HG02970 (cell line): ENCODE results near the gene RASA3.

Experiments used
- ATAC-seq: cut with Tn5 transposase; IDR thresholded peaks from one replicate; pipeline ENCODE4 v1.9.1; 2021; ENCODE audit warnings: mild to moderate bottlenecking, moderate library complexity, moderate number of reproducible peaks; ENCODE audit not compliant: unreplicated experiment, low FRiP score

Gene RASA3

GRCh38 chr13:114059946-114060860 lies 72.2 kb downstream of the RASA3 start:
- no peak for ATAC-seq

- ATAC-seq = no peak
Measured at GRCh38 chr13:114059428-114059827, 73.0 kb downstream of the RASA3 start.

DNA sequence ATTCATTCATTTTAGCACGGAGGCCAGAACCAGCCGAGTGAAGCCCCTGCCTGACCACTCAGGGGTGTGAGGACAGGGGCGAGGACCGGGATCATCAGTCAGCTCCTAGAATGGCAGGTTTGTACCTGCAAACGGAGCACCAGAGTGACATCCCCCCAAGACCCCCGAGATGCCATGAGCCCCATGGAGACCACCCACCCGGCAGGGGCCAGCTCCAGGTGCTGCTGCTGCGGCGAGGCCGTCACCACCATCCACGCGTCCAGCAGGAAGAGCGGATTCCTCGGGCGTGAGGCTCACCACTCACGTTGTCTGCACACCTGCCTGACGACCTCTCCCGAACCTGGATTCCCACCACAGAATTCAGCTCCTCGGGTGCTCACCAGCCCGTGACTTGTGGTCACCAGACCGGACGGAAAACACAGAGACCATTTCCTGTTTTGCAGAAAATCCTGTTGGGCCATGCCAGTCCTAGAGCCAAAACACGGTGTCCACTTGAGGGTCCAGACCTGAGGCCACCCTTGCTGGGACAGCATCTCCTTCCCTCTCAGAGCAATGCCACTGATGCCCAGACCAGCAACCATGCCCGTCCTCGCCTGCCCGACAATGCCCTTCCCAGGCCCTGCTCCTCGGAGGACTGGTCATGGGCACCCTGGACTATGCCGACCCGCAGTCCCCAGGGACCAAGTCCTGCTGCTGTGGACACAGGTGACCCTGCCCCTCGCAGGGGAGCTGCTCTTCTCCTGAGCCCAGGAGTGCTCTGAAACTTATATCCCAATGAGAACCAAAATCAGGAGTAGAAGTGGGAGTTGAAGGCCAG lies 74.2 kb downstream of the RASA3 start:
- ATAC-seq = no peak

- ATAC-seq = no peak
Measured at GRCh38 chr13:114057166-114058050, 75.0 kb downstream of the RASA3 start.

- ATAC-seq = no peak
Measured at GRCh38 chr13:114056205-114057013, 76.0 kb downstream of the RASA3 start.

- no peak for ATAC-seq
Measured at GRCh38 chr13:114055766-114056165, 76.7 kb downstream of the RASA3 start.

GRCh38 chr13:114054830-114055439 lies 77.5 kb downstream of the RASA3 start:
- no peak for ATAC-seq

DNA sequence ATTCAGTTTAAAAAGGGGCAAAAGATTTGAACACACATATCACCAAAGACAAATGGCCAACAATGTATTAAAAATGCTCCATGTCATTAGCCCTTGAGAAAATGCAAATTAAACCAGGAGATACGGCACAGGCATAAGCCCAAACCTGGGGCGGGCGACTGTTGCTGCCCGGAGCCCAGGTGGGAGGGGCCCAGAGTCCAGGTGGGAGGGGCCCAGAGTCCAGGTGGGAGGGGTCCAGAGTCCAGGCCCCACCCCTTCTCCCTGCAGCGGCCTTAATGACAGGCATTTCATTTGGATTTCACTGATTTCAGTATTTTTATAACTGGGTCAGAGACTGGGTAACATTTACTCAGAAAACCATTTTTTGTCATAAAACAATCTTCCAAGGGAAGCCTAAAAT lies 78.2 kb downstream of the RASA3 start:
- no peak for ATAC-seq

- no peak for ATAC-seq
Measured at GRCh38 chr13:114053026-114053425, 79.4 kb downstream of the RASA3 start.

GRCh38 chr13:114050536-114051450 lies 81.6 kb downstream of the RASA3 start:
- ATAC-seq = no peak

DNA sequence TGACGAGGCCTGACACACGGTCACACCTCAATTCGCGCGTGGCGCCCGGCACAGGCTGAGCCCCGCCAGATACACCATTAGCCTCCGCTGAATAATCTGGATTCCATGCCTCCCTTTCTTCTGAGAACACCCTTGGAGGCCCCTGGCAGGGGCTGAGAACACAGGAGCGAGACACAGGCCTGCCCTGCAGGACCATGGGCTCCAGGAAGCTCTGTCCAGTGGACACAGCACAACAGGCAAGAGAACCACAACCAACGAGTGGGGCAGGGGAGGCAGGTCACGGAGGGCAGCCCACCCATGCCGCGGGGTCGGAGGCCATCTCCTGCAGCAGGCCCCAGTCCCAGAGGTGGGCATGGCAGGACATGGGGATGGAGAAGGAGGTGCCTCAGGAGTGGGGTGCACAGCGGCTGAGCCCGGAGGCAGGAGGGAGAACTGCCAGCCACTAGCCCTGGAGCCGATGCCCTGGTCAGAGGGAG lies 82.8 kb downstream of the RASA3 start:
- ATAC-seq = no peak

GRCh38 chr13:114049026-114049425 lies 83.4 kb downstream of the RASA3 start:
- no peak for ATAC-seq

DNA sequence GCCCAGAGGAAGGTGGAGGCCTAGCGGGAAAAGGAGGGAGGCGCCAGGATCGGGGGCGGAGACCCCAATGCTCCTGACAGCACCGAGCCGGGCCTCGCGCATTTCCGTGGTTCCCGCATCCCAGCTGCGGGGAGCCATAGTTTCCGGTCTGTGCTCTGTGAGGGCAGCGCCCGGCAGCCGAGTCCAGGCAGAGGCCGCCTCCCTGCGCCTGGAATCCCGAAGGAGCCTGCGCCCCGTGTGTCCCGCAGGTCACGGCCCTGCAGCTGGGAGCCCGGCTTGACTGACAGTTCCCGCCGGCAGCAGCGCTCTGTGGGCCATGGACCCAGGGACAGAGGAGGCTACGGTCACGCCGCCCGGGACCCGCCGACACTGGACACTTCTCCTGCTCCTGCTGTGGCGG lies 84.0 kb downstream of the RASA3 start:
- no peak for ATAC-seq

GRCh38 chr13:114047358-114047881 lies 85.0 kb downstream of the RASA3 start:
- no peak for ATAC-seq

- no peak for ATAC-seq
Measured at GRCh38 chr13:114046431-114046975, 85.9 kb downstream of the RASA3 start.

GRCh38 chr13:114045113-114045735 lies 87.2 kb downstream of the RASA3 start:
- ATAC-seq = no peak

GRCh38 chr13:114044486-114044885 lies 87.9 kb downstream of the RASA3 start:
- no peak for ATAC-seq
